Kidney epithelial cell (primary cell): Measurements from ENCODE around the gene AP1S3. TPM values are rescaled to one million over a fixed set of nuclear protein-coding genes. Genes with fewer than 3 reads are reported as not detected.
"Not testable (repeated sequence)": the region's sequence is repeated elsewhere in the genome, so short reads cannot be mapped to it uniquely, and the experiment has no call there.

ENCODE experiments used
- DNase-seq: peaks from one replicate; pipeline ENCODE4 v3.0.0-alpha.2; 2010; ENCODE audit warnings: low read depth
- H3K27me3 ChIP-seq: 2 replicates; pipeline ENCODE4 v1.6.0; 2011; ENCODE audit warnings: low read length; ENCODE audit not compliant: control insufficient read depth, insufficient read depth
- H3K36me3 ChIP-seq: 2 replicates; pipeline ENCODE4 v1.5.1; 2011; ENCODE audit warnings: low read length; ENCODE audit not compliant: control insufficient read depth, insufficient read depth
- H3K4me3 ChIP-seq: 2 replicates; pipeline ENCODE4 v1.5.1; 2011; ENCODE audit warnings: low read depth, mild to moderate bottlenecking, control low read depth, low read length
- total RNA-seq: library from RNA; depleted of rRNA; stranded (reverse); fragments of >200 nt; gene quantifications from 2 replicates; pipeline ENCODE4 v1.2.3, GENCODE V29; 2015
- TF ChIP-seq, protein P1 (sequence below): IDR thresholded peaks from 2 replicates; pipeline ENCODE4 v1.5.1; 2011; ENCODE audit warnings: mild to moderate bottlenecking, moderate library complexity, low read length, control low read depth, inconsistent platforms; ENCODE audit not compliant: insufficient read depth, poor library complexity, severe bottlenecking

The AP1S3 gene
- total RNA-seq, 1 donor from 2014 or later = 22.4 TPM

DNA sequence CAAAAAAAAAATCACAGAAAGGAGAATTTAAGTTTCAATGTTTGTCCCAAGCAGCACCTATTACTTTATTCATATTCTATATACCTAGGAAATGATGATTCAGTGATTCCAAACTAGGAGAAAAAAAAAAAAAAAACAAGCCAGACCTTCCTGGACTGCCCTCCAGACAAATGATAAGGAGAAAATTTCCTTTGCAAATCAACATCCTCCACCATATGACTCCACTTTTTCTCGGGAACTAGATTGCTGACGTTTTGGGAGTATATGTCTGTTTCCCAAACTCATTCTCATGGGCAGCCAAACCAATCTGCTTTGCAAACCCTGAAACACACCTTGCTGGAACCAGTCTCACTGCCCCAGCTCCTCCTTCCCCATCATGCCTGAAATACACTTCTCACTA, 16.8 kb downstream of the AP1S3 start:
- DNase-seq = no peak
- H3K36me3 ChIP-seq = no peaks in the 10 kb centered on the region
- TF ChIP-seq, protein P1, sequence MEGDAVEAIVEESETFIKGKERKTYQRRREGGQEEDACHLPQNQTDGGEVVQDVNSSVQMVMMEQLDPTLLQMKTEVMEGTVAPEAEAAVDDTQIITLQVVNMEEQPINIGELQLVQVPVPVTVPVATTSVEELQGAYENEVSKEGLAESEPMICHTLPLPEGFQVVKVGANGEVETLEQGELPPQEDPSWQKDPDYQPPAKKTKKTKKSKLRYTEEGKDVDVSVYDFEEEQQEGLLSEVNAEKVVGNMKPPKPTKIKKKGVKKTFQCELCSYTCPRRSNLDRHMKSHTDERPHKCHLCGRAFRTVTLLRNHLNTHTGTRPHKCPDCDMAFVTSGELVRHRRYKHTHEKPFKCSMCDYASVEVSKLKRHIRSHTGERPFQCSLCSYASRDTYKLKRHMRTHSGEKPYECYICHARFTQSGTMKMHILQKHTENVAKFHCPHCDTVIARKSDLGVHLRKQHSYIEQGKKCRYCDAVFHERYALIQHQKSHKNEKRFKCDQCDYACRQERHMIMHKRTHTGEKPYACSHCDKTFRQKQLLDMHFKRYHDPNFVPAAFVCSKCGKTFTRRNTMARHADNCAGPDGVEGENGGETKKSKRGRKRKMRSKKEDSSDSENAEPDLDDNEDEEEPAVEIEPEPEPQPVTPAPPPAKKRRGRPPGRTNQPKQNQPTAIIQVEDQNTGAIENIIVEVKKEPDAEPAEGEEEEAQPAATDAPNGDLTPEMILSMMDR = no peak
- H3K4me3 ChIP-seq = no peak overlapping the region
- no peaks in the 10 kb centered on the region for H3K27me3 ChIP-seq

DNA sequence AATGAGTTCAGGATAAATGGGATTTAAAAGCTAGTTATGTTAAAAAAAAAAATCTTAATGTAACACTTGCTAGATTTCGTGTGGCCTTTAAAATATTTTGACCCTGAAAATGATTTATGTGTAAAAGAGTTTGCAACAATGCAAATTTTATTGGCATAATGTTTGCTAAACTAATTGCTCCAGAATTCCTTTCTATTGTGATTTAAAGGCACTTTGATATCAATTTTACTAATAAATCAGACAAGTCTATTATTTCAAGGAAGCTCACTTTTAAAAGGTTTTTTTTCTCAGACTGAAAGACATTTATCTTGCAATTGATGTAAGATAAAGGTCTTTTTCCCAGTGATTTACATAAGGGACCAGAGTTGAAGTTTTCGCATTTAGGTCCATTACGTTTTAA, 17.5 kb downstream of the AP1S3 start:
- TF ChIP-seq, protein P1 = no peak

DNA sequence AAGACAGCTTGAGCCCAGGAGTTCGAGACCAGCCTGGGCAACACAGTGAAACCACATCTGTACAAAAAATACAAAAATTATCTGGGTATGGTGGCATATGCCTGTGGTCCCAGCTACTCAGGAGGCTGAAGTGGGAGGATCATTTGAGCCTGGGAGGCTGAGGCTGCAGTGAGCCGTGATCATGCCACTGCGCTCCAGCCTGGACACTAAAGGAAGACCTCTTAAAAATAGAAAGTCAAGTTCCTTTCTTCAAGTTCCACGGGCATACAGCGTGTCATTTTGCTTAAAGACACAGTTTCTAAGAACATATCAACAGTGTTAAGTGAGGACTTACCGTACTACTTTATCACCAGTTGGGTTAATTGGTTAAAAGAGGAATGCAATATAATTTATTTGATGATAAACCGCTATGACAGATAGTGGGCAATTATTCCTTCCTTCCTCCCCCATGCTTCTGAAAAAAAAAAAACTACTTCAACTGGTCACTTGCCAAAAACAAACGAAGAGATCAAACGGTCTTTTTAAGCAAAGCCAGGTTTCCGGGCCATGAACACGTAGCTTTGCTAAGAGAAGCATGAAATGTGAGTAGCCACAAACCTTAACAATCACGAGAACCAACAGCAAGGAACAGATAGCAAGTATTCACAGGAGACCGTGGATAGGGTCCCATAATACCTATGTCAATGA, 21.4 kb downstream of the AP1S3 start:
- Histone ChIP-seq H3K4me3 (no peak overlapping the region), H3K27me3 (no peaks in the 10 kb centered on the region), H3K36me3 (no peaks in the 10 kb centered on the region)
- TF ChIP-seq, protein P1 = no peak
- peak; percentile 71 for DNase-seq

More for the DNA sequence above, 17.5 kb downstream of the AP1S3 start:
- Histone ChIP-seq H3K27me3 (no peaks in the 10 kb centered on the region), H3K36me3 (no peaks in the 10 kb centered on the region), H3K4me3 (no peak overlapping the region)
- DNase-seq = no peak

DNA sequence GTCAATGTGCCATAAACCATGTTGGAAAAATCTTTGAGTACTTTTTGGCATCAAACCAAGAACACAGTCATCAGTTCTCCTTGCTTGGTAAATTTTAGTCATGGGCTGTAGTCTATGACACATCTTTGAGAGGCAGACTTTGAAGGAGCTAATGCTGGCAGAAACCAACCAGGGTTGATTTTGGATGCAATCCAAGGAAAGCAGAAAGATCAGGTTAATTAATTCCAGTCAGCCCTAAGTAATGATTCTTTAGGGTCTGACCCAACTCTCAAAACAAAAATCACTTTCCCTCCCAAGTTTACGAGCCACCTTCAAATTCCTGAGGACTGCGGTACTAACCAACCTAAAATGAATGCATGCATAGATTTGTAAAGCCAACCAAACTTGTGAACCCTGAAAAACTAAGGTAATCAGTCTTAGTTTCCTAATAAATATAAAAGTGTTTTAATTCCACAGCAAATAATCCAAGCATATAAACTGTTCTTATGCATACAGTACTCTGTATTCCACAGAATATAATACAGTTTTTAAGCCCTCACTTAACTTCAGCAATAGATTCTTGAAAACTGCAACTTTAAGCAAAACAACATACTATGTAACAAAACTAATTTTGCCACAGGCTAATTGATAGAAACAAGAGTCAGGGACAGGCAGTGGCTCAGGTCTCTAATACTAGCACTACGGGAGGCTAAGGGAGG, 22.0 kb downstream of the AP1S3 start:
- DNase-seq = peak; percentile 98
- H3K4me3 ChIP-seq = no peak overlapping the region
- TF ChIP-seq, protein P1 = no peak
- H3K36me3 ChIP-seq = no peaks in the 10 kb centered on the region
- H3K27me3 ChIP-seq = no peaks in the 10 kb centered on the region

DNA sequence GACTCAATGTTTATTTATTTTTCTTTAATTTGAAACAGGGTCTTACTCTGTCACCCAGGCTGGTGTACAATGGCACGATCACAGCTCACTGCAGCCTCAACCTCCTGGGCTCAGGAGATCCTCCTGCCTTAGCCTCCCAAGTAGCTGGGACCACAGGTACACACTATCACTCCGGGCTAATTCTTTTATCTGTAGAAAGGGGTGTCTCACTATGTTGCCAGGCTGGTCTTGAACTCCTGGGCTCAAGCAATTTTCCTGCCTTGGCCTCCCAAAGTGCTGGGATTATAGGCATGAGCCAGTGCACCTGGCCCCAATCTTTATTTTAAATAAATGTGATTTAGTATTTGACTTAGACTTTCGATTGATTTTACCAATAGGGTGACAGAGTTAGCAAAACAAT, 22.6 kb downstream of the AP1S3 start:
- not testable (repeated sequence) for DNase-seq, H3K36me3 ChIP-seq, H3K4me3 ChIP-seq, H3K27me3 ChIP-seq

DNA sequence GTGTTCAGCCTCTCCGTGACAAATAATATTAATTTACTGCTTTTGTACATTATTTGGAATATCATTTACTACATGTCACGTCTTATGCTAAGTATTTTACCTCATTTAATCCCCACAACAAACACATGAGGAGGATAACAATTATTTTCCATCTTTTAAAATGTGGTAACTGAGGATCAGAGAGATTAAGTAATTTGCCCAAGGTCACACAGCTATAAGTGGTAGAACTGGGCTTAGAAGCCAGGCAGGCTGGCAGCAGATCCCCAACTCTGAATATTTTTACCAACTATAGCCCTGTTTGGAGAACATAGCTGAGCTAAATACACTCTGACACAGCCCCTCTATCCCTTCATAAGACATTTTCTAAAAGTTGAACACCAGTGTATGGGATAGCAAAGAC, 24.1 kb downstream of the AP1S3 start:
- Histone ChIP-seq H3K27me3 (no peaks in the 10 kb centered on the region), H3K4me3 (no peak overlapping the region), H3K36me3 (no peaks in the 10 kb centered on the region)
- TF ChIP-seq, protein P1 = no peak
- DNase-seq = no peak
